Measurements from ENCODE around the gene NLGN1. TPM values are rescaled to one million over a fixed set of nuclear protein-coding genes. Genes with fewer than 3 reads are reported as not detected.

NLGN1 gene
- polyA plus RNA-seq, 1 donor from 2014 or later, result 2.7 TPM

DNA sequence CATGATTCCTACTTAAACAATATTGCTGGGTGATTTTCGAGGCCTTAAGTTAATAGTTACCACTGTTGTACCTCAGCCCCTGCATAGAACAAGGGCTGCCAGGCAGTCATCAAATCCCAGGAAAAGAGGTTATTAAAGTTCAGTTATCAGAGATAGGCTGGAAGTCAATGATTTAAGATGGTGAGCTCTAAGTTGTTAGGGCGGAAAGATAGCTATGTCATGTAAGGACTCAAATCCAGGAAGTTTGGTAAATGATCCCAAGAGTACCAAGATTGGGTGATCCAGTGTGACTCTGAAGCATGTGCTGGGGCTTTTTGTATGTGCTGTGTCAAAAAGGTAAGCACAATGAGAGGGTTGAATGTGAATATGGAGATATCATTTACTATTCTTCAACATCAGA lies 287.9 kb downstream of the NLGN1 start:
- peaks cover 8% of the 10 kb centered on the region for H3F3A ChIP-seq (ENCODE audit: insufficient read depth, low read length, poor library complexity, severe bottlenecking)
- H3K27me3 ChIP-seq (ENCODE audit: insufficient read depth, low read depth, low read length), result no peaks in the 10 kb centered on the region
- H3K9ac ChIP-seq (ENCODE audit: low read length), result no peak overlapping the region
- H3K79me2 ChIP-seq (replicated peaks; ENCODE audit: insufficient read depth, low read length), result no peaks in the 10 kb centered on the region
- no peaks in the 10 kb centered on the region for H3K36me3 ChIP-seq (ENCODE audit: insufficient read depth, low read length)
- H4K20me1 ChIP-seq (ENCODE audit: insufficient read depth), result no peaks in the 10 kb centered on the region
- H3K4me3 ChIP-seq (ENCODE audit: low read length), result no peak overlapping the region
- no peak overlapping the region for H3K4me2 ChIP-seq (ENCODE audit: low read length)
- no peaks in the 10 kb centered on the region for H3K9me2 ChIP-seq (ENCODE audit: insufficient read depth, low read length)
- H3K9me3 ChIP-seq (ENCODE audit: low read length), result no peaks in the 10 kb centered on the region
- H2AFZ ChIP-seq (ENCODE audit: low read depth, low read length), result no peak overlapping the region
- no peak overlapping the region for H3K27ac ChIP-seq (ENCODE audit: low read length)
- TF ChIP-seq TAF1 (IDR thresholded peaks at IDR 0.05; ENCODE audit: low read depth), result no peak
- TF ChIP-seq SMC3 (conservative IDR thresholded peaks at IDR 0.05; ENCODE audit: poor library complexity), result no peak
- TF ChIP-seq CTCF (IDR thresholded peaks at IDR 0.05; ENCODE audit: poor library complexity, severe bottlenecking), result no peak
- no peak for TF ChIP-seq POLR2AphosphoS5 (IDR thresholded peaks at IDR 0.05)
- no peak for TF ChIP-seq EP300 (conservative IDR thresholded peaks at IDR 0.05; ENCODE audit: poor library complexity, severe bottlenecking)
- TF ChIP-seq MXI1 (conservative IDR thresholded peaks at IDR 0.05; ENCODE audit: poor library complexity, severe bottlenecking), result no peak
- no peak for TF ChIP-seq REST (IDR thresholded peaks at IDR 0.05; ENCODE audit: borderline replicate concordance)
- no peak for TF ChIP-seq EZH2 (IDR thresholded peaks at IDR 0.05; ENCODE audit: borderline replicate concordance, insufficient read depth, low read length, poor library complexity, severe bottlenecking)
- no peak for TF ChIP-seq RAD21 (conservative IDR thresholded peaks at IDR 0.05)

DNA sequence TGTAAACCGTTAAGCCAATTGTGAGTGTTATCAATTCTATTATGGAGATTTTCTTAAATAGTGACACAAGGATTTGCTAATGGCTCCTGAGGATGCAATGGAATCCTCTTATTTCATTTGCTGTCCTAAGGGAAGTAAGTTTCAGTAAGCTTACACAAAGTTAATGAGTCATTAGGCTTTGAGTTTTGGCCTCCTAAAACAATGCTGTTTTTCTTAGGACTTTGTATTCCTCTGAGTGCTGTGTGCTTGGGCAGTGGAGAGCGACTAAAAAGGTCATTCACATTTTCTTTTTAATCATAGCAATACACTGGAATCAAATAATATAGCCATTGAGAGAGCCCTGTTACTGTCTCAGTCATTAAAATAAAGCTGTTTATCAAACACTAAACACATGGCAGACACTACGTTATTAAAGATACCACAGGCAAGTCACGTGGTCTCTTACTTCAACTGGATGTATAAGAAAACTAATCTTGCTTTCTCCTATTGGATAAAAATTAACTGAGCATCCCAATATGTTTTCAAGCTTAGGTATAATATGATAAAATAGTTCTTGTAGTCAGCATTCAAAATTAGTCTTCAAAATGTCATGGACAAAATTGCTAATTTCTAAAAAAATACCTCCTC lies 290.8 kb downstream of the NLGN1 start:
- Histone ChIP-seq H3K9me3 (ENCODE audit: low read length) (no peaks in the 10 kb centered on the region), H3K9ac (ENCODE audit: low read length) (no peak overlapping the region), H3K36me3 (ENCODE audit: insufficient read depth, low read length) (no peaks in the 10 kb centered on the region), H4K20me1 (ENCODE audit: insufficient read depth) (no peaks in the 10 kb centered on the region), H3K4me3 (ENCODE audit: low read length) (no peak overlapping the region), H3F3A (ENCODE audit: insufficient read depth, low read length, poor library complexity, severe bottlenecking) (no peaks in the 10 kb centered on the region), H3K79me2 (replicated peaks; ENCODE audit: insufficient read depth, low read length) (no peaks in the 10 kb centered on the region), H3K27ac (ENCODE audit: low read length) (no peak overlapping the region), H3K27me3 (ENCODE audit: insufficient read depth, low read depth, low read length) (no peaks in the 10 kb centered on the region), H3K4me2 (ENCODE audit: low read length) (no peak overlapping the region), H3K9me2 (ENCODE audit: insufficient read depth, low read length) (no peaks in the 10 kb centered on the region), H2AFZ (ENCODE audit: low read depth, low read length) (no peak overlapping the region)
- TF ChIP-seq MXI1 (conservative IDR thresholded peaks at IDR 0.05; ENCODE audit: poor library complexity, severe bottlenecking) (no peak), EZH2 (IDR thresholded peaks at IDR 0.05; ENCODE audit: borderline replicate concordance, insufficient read depth, low read length, poor library complexity, severe bottlenecking) (no peak), EP300 (conservative IDR thresholded peaks at IDR 0.05; ENCODE audit: poor library complexity, severe bottlenecking) (no peak), RAD21 (conservative IDR thresholded peaks at IDR 0.05) (no peak), TAF1 (IDR thresholded peaks at IDR 0.05; ENCODE audit: low read depth) (no peak), SMC3 (conservative IDR thresholded peaks at IDR 0.05; ENCODE audit: poor library complexity) (no peak), CTCF (IDR thresholded peaks at IDR 0.05; ENCODE audit: poor library complexity, severe bottlenecking) (no peak), POLR2AphosphoS5 (IDR thresholded peaks at IDR 0.05) (no peak), REST (IDR thresholded peaks at IDR 0.05; ENCODE audit: borderline replicate concordance) (no peak)

Data from neural cell (in vitro differentiated cells).